ENCODE measurements around the gene CHMP4B.

DNA sequence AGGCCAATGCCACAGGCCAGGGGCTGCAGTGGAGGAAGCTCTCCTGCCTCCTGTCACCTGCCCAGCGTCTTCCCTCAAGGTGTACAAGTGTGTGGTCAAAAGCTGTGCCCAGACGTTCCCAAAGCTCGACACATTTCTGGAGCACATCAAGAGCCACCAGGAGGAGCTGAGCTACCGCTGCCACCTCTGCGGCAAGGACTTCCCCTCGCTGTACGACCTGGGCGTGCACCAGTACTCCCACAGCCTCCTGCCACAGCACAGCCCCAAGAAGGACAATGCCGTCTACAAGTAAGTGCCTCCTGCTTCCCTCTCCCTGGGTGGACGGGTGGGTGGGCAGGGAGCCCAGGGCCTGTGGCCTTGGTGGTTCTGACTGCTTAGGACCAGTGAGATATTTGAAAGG lies 41.1 kb upstream of the CHMP4B start:
- no peak for TF ChIP-seq POLR2A (IDR thresholded peaks at IDR 0.05)
- TF ChIP-seq, protein P1, sequence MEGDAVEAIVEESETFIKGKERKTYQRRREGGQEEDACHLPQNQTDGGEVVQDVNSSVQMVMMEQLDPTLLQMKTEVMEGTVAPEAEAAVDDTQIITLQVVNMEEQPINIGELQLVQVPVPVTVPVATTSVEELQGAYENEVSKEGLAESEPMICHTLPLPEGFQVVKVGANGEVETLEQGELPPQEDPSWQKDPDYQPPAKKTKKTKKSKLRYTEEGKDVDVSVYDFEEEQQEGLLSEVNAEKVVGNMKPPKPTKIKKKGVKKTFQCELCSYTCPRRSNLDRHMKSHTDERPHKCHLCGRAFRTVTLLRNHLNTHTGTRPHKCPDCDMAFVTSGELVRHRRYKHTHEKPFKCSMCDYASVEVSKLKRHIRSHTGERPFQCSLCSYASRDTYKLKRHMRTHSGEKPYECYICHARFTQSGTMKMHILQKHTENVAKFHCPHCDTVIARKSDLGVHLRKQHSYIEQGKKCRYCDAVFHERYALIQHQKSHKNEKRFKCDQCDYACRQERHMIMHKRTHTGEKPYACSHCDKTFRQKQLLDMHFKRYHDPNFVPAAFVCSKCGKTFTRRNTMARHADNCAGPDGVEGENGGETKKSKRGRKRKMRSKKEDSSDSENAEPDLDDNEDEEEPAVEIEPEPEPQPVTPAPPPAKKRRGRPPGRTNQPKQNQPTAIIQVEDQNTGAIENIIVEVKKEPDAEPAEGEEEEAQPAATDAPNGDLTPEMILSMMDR (IDR thresholded peaks at IDR 0.05): peak in 1 of 4 experiments; percentile 10
